Diencephalon (tissue), 1 donor: ENCODE data around the gene RHOXF2B. TPM values are rescaled to one million over a fixed set of nuclear protein-coding genes. Genes with fewer than 3 reads are reported as not detected.

ENCODE experiments used
- total RNA-seq: library from RNA; depleted of rRNA; stranded (reverse); fragments of >200 nt; gene quantifications from one replicate; pipeline ENCODE4 v1.2.3, GENCODE V29; 2014

Gene RHOXF2B
- not detected for total RNA-seq

GRCh38 chrX:120077590-120077989 lies at the start of gene RHOXF2B:
Gene RHOXF2B, minus strand, starts transcription at chrX:120077690. Its CDS starts 138 bp downstream, at chrX:120077552.

GRCh38 chrX:120115438-120115963 lies 38.0 kb upstream of the RHOXF2B start, which contains the start of gene RHOXF1:
Gene RHOXF1, minus strand, starts transcription at chrX:120115913. Its CDS starts 51 bp downstream, at chrX:120115862.

Other genes starting within 250 kb of the RHOXF2B start
- gene UPF3B, start 224.7 kb downstream of the RHOXF2B start, total RNA-seq = 5.8 TPM
- gene RNF113A, start 206.0 kb downstream of the RHOXF2B start, total RNA-seq = 10.8 TPM
- gene NDUFA1, start 205.9 kb downstream of the RHOXF2B start, total RNA-seq = 69.0 TPM
- gene AKAP14, start 181.8 kb downstream of the RHOXF2B start, total RNA-seq = 5.1 TPM
- gene NKAP, start 133.9 kb downstream of the RHOXF2B start, total RNA-seq = 10.6 TPM
- not detected for gene RHOXF1, start 38.2 kb upstream of the RHOXF2B start, total RNA-seq
- gene RHOXF2, start 80.9 kb upstream of the RHOXF2B start, total RNA-seq = not detected
- gene ZBTB33, start 173.1 kb upstream of the RHOXF2B start, total RNA-seq = 46.4 TPM
- gene TMEM255A, start 233.8 kb upstream of the RHOXF2B start, total RNA-seq = 5.5 TPM